Pancreas (tissue), 10 donors: Measurements from ENCODE around the gene SMARCB1. TPM values are rescaled to one million over a fixed set of nuclear protein-coding genes. Genes with fewer than 3 reads are reported as not detected.

Experiments used
- ATAC-seq, 4 donors: fragments of 200-7000 bp; cut with Tn5 transposase; one replicate each; pipeline versions ENCODE4 v1.8.0 to v1.9.1; 2020; ENCODE audit warnings: mild to moderate bottlenecking in 4 of 4, moderate library complexity in 4 of 4
- DNase-seq, 6 donors: peaks; one replicate each; pipeline ENCODE4 v3.0.0-alpha.2; 2020
- FAIRE-seq: peaks from 2 replicates; lab custom pipeline; 2012; peaks lifted over from hg19 to GRCh38; lab: Jason Lieb, UNC
- H3K27ac ChIP-seq, 4 donors: fragments of 200-600 bp; sonication (generic); 1 replicate in 3 of 4; 2 replicates in 1 of 4; pipeline versions ENCODE4 v1.5.0 to v1.8.0; 2020
- H3K27me3 ChIP-seq, 4 donors: fragments of 200-600 bp; one replicate each; pipeline ENCODE4 v1.8.0; 2021
- H3K36me3 ChIP-seq, 3 donors: fragments of 200-600 bp; sonication (generic) in 1 of 3; one replicate each; pipeline versions ENCODE4 v1.5.0 to v1.8.0; 2020 to 2021
- H3K4me1 ChIP-seq, 3 donors: fragments of 200-600 bp; one replicate each; pipeline ENCODE4 v1.8.0; 2021
- H3K4me3 ChIP-seq, 4 donors: fragments of 200-600 bp; sonication (generic) in 2 of 4; one replicate each; pipeline versions ENCODE4 v1.5.0 to v1.8.0; 2020 to 2021
- H3K9me3 ChIP-seq, 4 donors: fragments of 200-600 bp; one replicate each; pipeline ENCODE4 v1.8.0; 2021
- WGBS, 2 donors: extraction: QIAGEN DNeasy Blood & Tissue Kit; methylation state at CpG; one replicate each; pipeline ENCODE4 v1.1.7; 2013; 5-methylcytosine and 5-hydroxymethylcytosine counted together
- intact Hi-C, 3 donors: fragments of 100-400 bp; cut with DNase I; formaldehyde crosslinking; loops; one replicate each; pipeline versions ENCODE4 v1.11.1 to v1.14.2; 2022
- polyA plus RNA-seq, 2 donors: library from polyadenylated mRNA; stranded (reverse); fragments of 200-250 nt; gene quantifications; one replicate each; pipeline ENCODE4 v1.2.3, GENCODE V29; 2013
- total RNA-seq, 6 donors: library from RNA; stranded (reverse); fragmentation: NEBNext Ultra II Directional in 4 of 6; extraction: Animal tissue kit (Norgen Biotek cat#: 25700) in 4 of 6; gene quantifications; one replicate each; pipeline versions ENCODE4 v1.2.1 to v1.2.4, GENCODE V29; 2021 to 2023
- TF ChIP-seq, protein P1 (sequence below), 4 donors: fragments of 200-600 bp; sonication (generic) in 3 of 4; IDR thresholded peaks; one replicate each; pipeline versions ENCODE4 v1.5.0 to v1.8.0; 2021; ENCODE audit warnings: antibody characterized with exemption in 4 of 4
- donor health status: healthy with polysubstance abuse.
- donor health status: DM: no; HTN: no; CAD: no; lungs with moderate emphysema.
- donor health status: DM: no; HTN: no; CAD: no.
- donor health status: control.
- donor health status: control.
- donor health status: Bipolar disorder and iron deficiency.
- donor health status: DM: yes; HTN: yes; CAD: no.
- donor health status: DM: no; HTN: no; CAD: no.
- donor health status: DM: no; HTN: no; CAD: no.
- donor health status: DM: yes; HTN: yes; CAD: no.

Gene SMARCB1
- total and polyA plus RNA-seq, 8 donors = 25.2 to 37.1 (median 30.4) TPM

DNA sequence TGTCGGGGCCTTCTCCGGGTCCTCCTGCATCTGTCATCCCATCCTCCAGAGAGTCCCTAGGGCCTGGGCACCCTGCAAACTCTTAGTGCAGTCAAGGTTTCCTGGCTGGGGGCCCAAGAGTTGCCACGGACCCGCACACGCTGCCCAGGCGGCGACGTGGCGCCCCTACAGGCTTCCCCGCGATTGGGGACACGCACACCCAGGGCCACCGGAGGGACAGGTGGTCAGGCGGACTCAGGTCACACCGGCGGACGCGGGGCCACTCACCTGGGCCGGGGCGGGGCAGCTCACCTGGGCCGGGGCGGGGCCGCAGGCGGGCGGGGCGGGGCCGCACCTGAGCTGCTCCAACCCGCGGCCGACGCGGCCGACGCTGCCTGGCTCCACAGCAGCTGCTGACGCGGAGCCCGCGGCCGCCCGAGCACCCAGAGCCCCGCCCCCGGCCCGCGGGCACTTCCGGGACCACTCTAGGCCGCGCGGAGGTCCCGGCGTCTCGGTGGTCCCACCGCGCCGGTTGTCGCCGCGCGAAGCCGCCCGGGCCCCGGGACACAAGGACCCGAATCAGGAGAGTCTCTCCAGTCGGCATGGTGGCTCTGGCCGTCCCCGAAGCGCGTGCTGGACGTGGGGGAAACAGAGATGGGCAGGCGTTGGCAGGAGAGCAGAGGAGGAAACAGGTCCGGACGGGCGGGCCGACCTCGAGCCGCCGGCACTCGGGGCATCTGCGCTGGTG, 35.9 kb upstream of the SMARCB1 start, which contains the start of gene ZNF70:
Gene ZNF70, minus strand, starts transcription at position 399 of the 727 bp plus-strand sequence. CDS start 5,972 bp downstream, outside the sequence.
- FAIRE-seq = no peak
- no peaks in the 10 kb centered on the region for H3K36me3 ChIP-seq
- ATAC-seq = peak; percentile 91 to 95 (median 94)
- intact Hi-C loops = no loop called here
- H3K27me3 ChIP-seq = no peaks in the 10 kb centered on the region
- peaks cover 0 to 6% (median 5%) of the 10 kb centered on the region in 3 donors for H3K4me1 ChIP-seq
- no peaks in the 10 kb centered on the region for H3K9me3 ChIP-seq
- TF ChIP-seq, protein P1, sequence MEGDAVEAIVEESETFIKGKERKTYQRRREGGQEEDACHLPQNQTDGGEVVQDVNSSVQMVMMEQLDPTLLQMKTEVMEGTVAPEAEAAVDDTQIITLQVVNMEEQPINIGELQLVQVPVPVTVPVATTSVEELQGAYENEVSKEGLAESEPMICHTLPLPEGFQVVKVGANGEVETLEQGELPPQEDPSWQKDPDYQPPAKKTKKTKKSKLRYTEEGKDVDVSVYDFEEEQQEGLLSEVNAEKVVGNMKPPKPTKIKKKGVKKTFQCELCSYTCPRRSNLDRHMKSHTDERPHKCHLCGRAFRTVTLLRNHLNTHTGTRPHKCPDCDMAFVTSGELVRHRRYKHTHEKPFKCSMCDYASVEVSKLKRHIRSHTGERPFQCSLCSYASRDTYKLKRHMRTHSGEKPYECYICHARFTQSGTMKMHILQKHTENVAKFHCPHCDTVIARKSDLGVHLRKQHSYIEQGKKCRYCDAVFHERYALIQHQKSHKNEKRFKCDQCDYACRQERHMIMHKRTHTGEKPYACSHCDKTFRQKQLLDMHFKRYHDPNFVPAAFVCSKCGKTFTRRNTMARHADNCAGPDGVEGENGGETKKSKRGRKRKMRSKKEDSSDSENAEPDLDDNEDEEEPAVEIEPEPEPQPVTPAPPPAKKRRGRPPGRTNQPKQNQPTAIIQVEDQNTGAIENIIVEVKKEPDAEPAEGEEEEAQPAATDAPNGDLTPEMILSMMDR (IDR thresholded peaks at IDR 0.05) = peak in 1 of 4 donors; percentile 8
- H3K27ac ChIP-seq = peak within 1 kb of the TSS; percentile 81 to 93 (median 92)
- peak; percentile 89 to 97 (median 94) for DNase-seq
- H3K4me3 ChIP-seq = peak within 1 kb of the TSS; percentile 58 to 78 (median 66)
- WGBS, 2 donors = 0 to 1% methylated on average over 51 to 78 of the region's 78 CpGs

DNA sequence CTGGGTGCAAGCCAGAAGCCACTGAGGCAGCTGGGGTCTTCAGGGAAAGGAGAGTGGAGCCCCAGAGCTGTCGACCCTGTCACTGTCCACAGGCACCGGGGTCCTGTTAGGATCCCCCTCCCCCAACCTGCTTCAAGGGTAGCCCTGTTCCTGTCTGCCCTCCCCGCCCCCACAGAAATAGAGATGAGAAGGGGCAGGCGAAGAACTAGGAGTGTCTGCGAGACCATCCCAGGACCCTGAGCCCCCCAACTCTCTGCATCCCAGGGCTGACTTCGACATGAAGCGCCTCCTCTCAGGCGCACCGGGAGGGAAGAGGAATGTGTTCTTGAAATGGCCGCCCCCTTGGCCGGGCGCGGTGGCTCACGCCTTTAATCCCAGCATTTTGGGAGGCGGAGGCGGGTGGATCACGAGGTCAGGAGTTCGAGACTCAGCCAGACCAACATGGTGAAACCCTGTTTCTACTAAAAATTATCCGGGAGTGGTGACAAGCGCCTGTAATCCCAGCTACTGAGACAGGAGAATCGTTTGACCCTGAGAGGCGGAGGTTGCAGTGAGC, 35.2 kb upstream of the SMARCB1 start:
- no peaks in the 10 kb centered on the region for H3K27me3 ChIP-seq
- FAIRE-seq = no peak
- TF ChIP-seq, protein P1 (IDR thresholded peaks at IDR 0.05) = no peak
- 8 to 11% methylated on average over 22 of the region's 22 CpGs for WGBS, 2 donors
- intact Hi-C loops = no loop called here
- peak overlapping the region; percentile 81 to 93 (median 92) for H3K27ac ChIP-seq
- no peaks in the 10 kb centered on the region for H3K9me3 ChIP-seq
- DNase-seq = peak in 2 of 6 donors; percentile 62 to 66
- peak; percentile 23 to 44 (median 32) for ATAC-seq
- H3K36me3 ChIP-seq = no peaks in the 10 kb centered on the region
- peaks cover 0 to 6% (median 5%) of the 10 kb centered on the region in 3 donors for H3K4me1 ChIP-seq
- peak overlapping the region; percentile 58 to 78 (median 66) for H3K4me3 ChIP-seq

DNA sequence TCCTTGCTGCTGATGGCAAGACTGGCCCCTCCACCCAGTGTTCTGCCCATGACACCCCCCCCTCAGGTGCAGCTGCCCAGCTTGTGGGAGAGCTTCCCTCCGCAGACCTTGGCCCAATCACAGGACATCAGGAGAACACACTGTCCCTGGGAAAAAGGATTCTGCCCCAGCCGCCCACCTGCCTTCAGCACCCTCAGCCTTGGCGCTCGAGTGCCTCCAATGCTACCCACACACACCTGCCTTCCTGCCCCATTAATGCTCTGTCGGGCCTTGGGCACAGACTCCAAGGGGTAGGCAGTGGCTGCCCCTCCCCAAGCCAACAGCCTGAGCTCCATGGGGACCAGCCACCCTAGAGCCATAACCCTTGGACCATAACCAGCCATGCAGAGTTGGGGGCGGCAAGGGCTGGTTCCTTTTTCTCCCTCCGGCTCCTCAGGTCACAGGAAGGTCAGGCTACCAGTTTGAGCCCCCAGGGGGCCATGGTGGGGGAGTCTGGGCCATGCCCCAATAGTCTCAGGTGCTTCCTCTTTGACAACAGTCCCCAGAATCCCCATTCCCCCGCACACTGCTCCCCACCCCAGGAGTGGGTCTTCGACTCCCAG, 34.6 kb upstream of the SMARCB1 start:
- no peaks in the 10 kb centered on the region for H3K9me3 ChIP-seq
- intact Hi-C loops = no loop called here
- H3K36me3 ChIP-seq = no peaks in the 10 kb centered on the region
- H3K4me3 ChIP-seq = no peak overlapping the region
- peaks cover 0 to 6% (median 5%) of the 10 kb centered on the region in 3 donors for H3K4me1 ChIP-seq
- peak overlapping the region in 2 of 4 donors; percentile 92 for H3K27ac ChIP-seq
- TF ChIP-seq, protein P1 (IDR thresholded peaks at IDR 0.05) = no peak
- ATAC-seq (no peak), DNase-seq (peak in 2 of 6 donors; percentile 29 to 47), FAIRE-seq (no peak)
- WGBS, 2 donors = 87 to 91% methylated on average over 8 to 9 of the region's 9 CpGs
- H3K27me3 ChIP-seq = no peaks in the 10 kb centered on the region

DNA sequence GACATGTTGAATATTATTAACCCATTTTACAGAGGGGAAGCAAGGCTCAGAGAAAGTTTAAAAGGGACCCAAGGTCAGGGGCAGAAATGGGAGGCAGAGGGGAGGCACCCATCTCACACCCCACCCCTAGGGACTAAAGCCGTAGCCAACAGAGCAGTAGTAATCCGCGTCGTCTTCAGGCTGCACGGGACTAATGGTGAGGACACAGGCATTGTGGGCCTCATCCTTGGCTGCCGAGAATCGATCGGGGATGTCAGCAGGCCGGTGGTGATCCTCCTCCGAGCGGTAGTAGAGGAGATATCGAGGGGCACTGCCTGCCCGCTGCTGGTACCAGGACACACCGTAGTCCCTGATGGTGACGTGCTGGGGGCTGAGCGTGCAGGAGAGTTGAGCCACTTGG, 34.0 kb upstream of the SMARCB1 start:
- FAIRE-seq (no peak), ATAC-seq (no peak), DNase-seq (no peak)
- Histone ChIP-seq H3K27me3 (no peaks in the 10 kb centered on the region), H3K9me3 (no peaks in the 10 kb centered on the region), H3K27ac (no peak overlapping the region), H3K36me3 (no peaks in the 10 kb centered on the region), H3K4me3 (no peak overlapping the region), H3K4me1 (peaks cover 0 to 6% (median 5%) of the 10 kb centered on the region in 3 donors)
- intact Hi-C loops = no loop called here
- TF ChIP-seq, protein P1 (IDR thresholded peaks at IDR 0.05) = no peak
- 94 to 95% methylated on average over 16 of the region's 16 CpGs for WGBS, 2 donors
